Ishikawa (cell line): ENCODE results near the gene APBA1.

Source experiments
- CEBPB ChIP-seq: IDR thresholded peaks from 2 replicates; pipeline ENCODE4 v1.6.1; 2012
- CREB1 ChIP-seq: IDR thresholded peaks from 2 replicates; pipeline ENCODE4 v1.6.1; 2012; ENCODE audit warnings: low read depth
- EGR1 ChIP-seq: IDR thresholded peaks from 2 replicates; pipeline ENCODE4 v1.6.1; 2012
- EP300 ChIP-seq: IDR thresholded peaks from 2 replicates; pipeline ENCODE4 v1.6.1; 2012; ENCODE audit warnings: borderline replicate concordance
- FOXM1 ChIP-seq: IDR thresholded peaks from 2 replicates; pipeline ENCODE4 v1.6.1; 2012; ENCODE audit warnings: low read depth, borderline replicate concordance
- NFIC ChIP-seq: IDR thresholded peaks from 2 replicates; pipeline ENCODE4 v1.6.1; 2012
- RAD21 ChIP-seq: IDR thresholded peaks from 2 replicates; pipeline ENCODE4 v1.6.1; 2012; ENCODE audit warnings: low read depth
- TAF1 ChIP-seq: IDR thresholded peaks from 2 replicates; pipeline ENCODE4 v1.6.1; 2012; ENCODE audit warnings: low read depth, mild to moderate bottlenecking
- TCF12 ChIP-seq: IDR thresholded peaks from 2 replicates; pipeline ENCODE4 v1.6.1; 2012; ENCODE audit warnings: low read depth
- TEAD4 ChIP-seq: IDR thresholded peaks from 2 replicates; pipeline ENCODE4 v1.6.1; 2012
- YY1 ChIP-seq: IDR thresholded peaks from 2 replicates; pipeline ENCODE4 v1.6.1; 2012; ENCODE audit warnings: low read depth
- ZBTB7A ChIP-seq: IDR thresholded peaks from 2 replicates; pipeline ENCODE4 v1.6.1; 2012; ENCODE audit warnings: low read depth
- TF ChIP-seq, protein P1 (sequence below): IDR thresholded peaks from 2 replicates; pipeline ENCODE4 v1.6.1; 2012; ENCODE audit warnings: low read depth, mild to moderate bottlenecking
- TF ChIP-seq, protein P2 (sequence below): IDR thresholded peaks from 2 replicates; pipeline ENCODE4 v1.6.1; 2012

DNA sequence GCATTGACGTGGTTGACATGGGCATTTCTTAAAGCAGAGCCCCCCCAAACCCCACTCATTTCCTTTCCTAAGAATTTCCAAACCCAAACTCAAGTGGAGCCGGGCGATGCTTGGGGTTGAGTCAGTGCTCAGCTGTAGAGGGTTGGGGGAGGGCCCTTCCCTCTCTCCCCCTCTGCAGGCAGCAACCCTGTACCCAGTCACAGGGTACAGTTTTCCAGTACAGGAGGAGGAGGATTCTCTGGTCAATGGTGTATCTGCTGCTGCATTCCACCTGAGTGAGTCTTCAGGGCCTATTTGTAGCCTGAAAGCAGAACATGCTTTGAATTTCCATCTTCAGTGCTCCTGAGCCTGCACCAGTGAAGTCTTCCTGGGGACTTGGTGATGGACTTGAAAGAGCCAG lies 291.4 kb downstream of the APBA1 start:
- TF ChIP-seq, protein P1, sequence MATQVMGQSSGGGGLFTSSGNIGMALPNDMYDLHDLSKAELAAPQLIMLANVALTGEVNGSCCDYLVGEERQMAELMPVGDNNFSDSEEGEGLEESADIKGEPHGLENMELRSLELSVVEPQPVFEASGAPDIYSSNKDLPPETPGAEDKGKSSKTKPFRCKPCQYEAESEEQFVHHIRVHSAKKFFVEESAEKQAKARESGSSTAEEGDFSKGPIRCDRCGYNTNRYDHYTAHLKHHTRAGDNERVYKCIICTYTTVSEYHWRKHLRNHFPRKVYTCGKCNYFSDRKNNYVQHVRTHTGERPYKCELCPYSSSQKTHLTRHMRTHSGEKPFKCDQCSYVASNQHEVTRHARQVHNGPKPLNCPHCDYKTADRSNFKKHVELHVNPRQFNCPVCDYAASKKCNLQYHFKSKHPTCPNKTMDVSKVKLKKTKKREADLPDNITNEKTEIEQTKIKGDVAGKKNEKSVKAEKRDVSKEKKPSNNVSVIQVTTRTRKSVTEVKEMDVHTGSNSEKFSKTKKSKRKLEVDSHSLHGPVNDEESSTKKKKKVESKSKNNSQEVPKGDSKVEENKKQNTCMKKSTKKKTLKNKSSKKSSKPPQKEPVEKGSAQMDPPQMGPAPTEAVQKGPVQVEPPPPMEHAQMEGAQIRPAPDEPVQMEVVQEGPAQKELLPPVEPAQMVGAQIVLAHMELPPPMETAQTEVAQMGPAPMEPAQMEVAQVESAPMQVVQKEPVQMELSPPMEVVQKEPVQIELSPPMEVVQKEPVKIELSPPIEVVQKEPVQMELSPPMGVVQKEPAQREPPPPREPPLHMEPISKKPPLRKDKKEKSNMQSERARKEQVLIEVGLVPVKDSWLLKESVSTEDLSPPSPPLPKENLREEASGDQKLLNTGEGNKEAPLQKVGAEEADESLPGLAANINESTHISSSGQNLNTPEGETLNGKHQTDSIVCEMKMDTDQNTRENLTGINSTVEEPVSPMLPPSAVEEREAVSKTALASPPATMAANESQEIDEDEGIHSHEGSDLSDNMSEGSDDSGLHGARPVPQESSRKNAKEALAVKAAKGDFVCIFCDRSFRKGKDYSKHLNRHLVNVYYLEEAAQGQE, result no peak
- TF ChIP-seq EP300, result no peak
- no peak for TF ChIP-seq NFIC
- no peak for TF ChIP-seq YY1
- no peak for TF ChIP-seq CREB1
- no peak for TF ChIP-seq TCF12
- no peak for TF ChIP-seq FOXM1
- no peak for TF ChIP-seq EGR1
- no peak for TF ChIP-seq TAF1
- TF ChIP-seq, protein P2, sequence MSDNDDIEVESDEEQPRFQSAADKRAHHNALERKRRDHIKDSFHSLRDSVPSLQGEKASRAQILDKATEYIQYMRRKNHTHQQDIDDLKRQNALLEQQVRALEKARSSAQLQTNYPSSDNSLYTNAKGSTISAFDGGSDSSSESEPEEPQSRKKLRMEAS, result no peak
- no peak for TF ChIP-seq RAD21
- no peak for TF ChIP-seq CEBPB
- TF ChIP-seq ZBTB7A, result no peak
- TF ChIP-seq TEAD4, result no peak
